GM12878 (cell line): Measurements from ENCODE around the gene PAK5. TPM values are rescaled to one million over a fixed set of nuclear protein-coding genes. Genes with fewer than 3 reads are reported as not detected.

Experiments
- BCL11A ChIP-seq: IDR thresholded peaks from 2 replicates; pipeline ENCODE4 v1.6.1; 2011; ENCODE audit warnings: low read depth, low read length
- NFXL1 ChIP-seq: fragments of 450-650 bp; IDR thresholded peaks from 2 replicates; pipeline ENCODE4 v1.6.1; 2017; ENCODE audit warnings: antibody characterized with exemption, mild to moderate bottlenecking, borderline replicate concordance
- NRF1 ChIP-seq: conservative IDR thresholded peaks from 2 replicates; pipeline ENCODE4 v1.6.1; 2011; ENCODE audit warnings: mild to moderate bottlenecking, low read depth, low read length, improper control_type of control experiment
- SREBF1 ChIP-seq: IDR thresholded peaks from 2 replicates; pipeline ENCODE4 v1.6.1; 2012; ENCODE audit warnings: mild to moderate bottlenecking, low read length
- STAT3 ChIP-seq: IDR thresholded peaks from 2 replicates; pipeline ENCODE4 v1.6.1; 2011; ENCODE audit warnings: low read depth, low read length, improper control_type of control experiment
- ZNF592 ChIP-seq: fragments of 450-650 bp; IDR thresholded peaks from 2 replicates; pipeline ENCODE4 v1.6.1; 2017; ENCODE audit warnings: mild to moderate bottlenecking, moderate library complexity
- polyA plus RNA-seq, 11 experiments: library from polyadenylated mRNA; depleted of rRNA in 4 of 11; unstranded in 6 of 11; stranded (reverse) in 5 of 11; fragments of >200 nt; fragmentation: Nextera tagmentation in 4 of 11; fragmentation: Illumina TruSeq in 1 of 11; extraction: Ambion mirVana in 4 of 11; extraction: Trizol in 1 of 11; gene quantifications; 1 replicate in 1 of 11; 2 replicates in 10 of 11; pipeline versions ENCODE4 v1.2.1 to v1.2.3, GENCODE V29; 2011 to 2016; ENCODE audit warnings: inconsistent platforms in 2 of 11, missing spikeins in 2 of 11, low read depth in 1 of 11
- total RNA-seq, 4 experiments: library from RNA; depleted of rRNA in 3 of 4; stranded (reverse); fragments of >200 nt in 3 of 4; fragmentation: Illumina TruSeq in 1 of 4; extraction: Trizol in 1 of 4; gene quantifications; 2 replicates each; pipeline versions ENCODE4 v1.2.1 to v1.2.3, GENCODE V29; 2013 to 2021
- TF ChIP-seq, protein P1 (sequence below): fragments of 450-650 bp; IDR thresholded peaks from 2 replicates; pipeline ENCODE4 v1.6.1; 2017; ENCODE audit warnings: borderline replicate concordance
- TF ChIP-seq, protein P2 (sequence below): IDR thresholded peaks from 2 replicates; pipeline ENCODE4 v1.6.1; 2011; ENCODE audit warnings: low read depth, low read length, improper control_type of control experiment, borderline replicate concordance

The PAK5 gene
- total and polyA plus RNA-seq, 10 of the 15 experiments (the other 5 are each of a cell fraction or from before 2014, with no cell fraction given), result not detected

GRCh38 chr20:9635750-9636149, 203.1 kb downstream of the PAK5 start (continued):
- TF ChIP-seq ZNF592, result no peak
- TF ChIP-seq, protein P1, sequence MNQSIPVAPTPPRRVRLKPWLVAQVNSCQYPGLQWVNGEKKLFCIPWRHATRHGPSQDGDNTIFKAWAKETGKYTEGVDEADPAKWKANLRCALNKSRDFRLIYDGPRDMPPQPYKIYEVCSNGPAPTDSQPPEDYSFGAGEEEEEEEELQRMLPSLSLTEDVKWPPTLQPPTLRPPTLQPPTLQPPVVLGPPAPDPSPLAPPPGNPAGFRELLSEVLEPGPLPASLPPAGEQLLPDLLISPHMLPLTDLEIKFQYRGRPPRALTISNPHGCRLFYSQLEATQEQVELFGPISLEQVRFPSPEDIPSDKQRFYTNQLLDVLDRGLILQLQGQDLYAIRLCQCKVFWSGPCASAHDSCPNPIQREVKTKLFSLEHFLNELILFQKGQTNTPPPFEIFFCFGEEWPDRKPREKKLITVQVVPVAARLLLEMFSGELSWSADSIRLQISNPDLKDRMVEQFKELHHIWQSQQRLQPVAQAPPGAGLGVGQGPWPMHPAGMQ, result no peak
- TF ChIP-seq SREBF1, result no peak
- TF ChIP-seq, protein P2, sequence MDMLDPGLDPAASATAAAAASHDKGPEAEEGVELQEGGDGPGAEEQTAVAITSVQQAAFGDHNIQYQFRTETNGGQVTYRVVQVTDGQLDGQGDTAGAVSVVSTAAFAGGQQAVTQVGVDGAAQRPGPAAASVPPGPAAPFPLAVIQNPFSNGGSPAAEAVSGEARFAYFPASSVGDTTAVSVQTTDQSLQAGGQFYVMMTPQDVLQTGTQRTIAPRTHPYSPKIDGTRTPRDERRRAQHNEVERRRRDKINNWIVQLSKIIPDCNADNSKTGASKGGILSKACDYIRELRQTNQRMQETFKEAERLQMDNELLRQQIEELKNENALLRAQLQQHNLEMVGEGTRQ, result no peak
- TF ChIP-seq STAT3, result no peak
- no peak for TF ChIP-seq BCL11A
- no peak for TF ChIP-seq NRF1
- no peak for TF ChIP-seq NFXL1
